Glutamatergic neuron (in vitro differentiated cells): ENCODE measurements around the gene KISS1. TPM values are rescaled to one million over a fixed set of nuclear protein-coding genes. Genes with fewer than 3 reads are reported as not detected.

Experiments used
- DNase-seq: peaks from one replicate; pipeline ENCODE4 v3.0.0; 2022
- H3K27ac Mint-ChIP-seq: one replicate; pipeline ENCODE4 v1.8.0; 2020; ENCODE audit warnings: mild to moderate bottlenecking, mixed read lengths, inconsistent platforms; ENCODE audit not compliant: unreplicated experiment
- H3K27me3 Mint-ChIP-seq: one replicate; pipeline ENCODE4 v1.8.0; 2020; ENCODE audit warnings: mild to moderate bottlenecking, moderate library complexity, mixed read lengths, inconsistent platforms; ENCODE audit not compliant: unreplicated experiment
- H3K36me3 Mint-ChIP-seq: one replicate; pipeline ENCODE4 v1.8.0; 2020; ENCODE audit warnings: mild to moderate bottlenecking, mixed read lengths, inconsistent platforms; ENCODE audit not compliant: unreplicated experiment
- H3K4me1 Mint-ChIP-seq: one replicate; pipeline ENCODE4 v1.8.0; 2020; ENCODE audit warnings: mild to moderate bottlenecking, low read depth, mixed read lengths, inconsistent platforms; ENCODE audit not compliant: unreplicated experiment
- H3K4me3 Mint-ChIP-seq: one replicate; pipeline ENCODE4 v1.8.0; 2020; ENCODE audit warnings: mild to moderate bottlenecking, mixed read lengths, inconsistent platforms; ENCODE audit not compliant: unreplicated experiment
- H3K9me3 Mint-ChIP-seq: one replicate; pipeline ENCODE4 v1.8.0; 2020; ENCODE audit warnings: mild to moderate bottlenecking, moderate library complexity, mixed read lengths, inconsistent platforms; ENCODE audit not compliant: unreplicated experiment
- total RNA-seq: library from RNA; stranded (reverse); fragmentation: NEBNext Ultra II Directional; extraction: Animal tissue kit (Norgen Biotek cat#: 25700); gene quantifications from one replicate; pipeline ENCODE4 v1.2.1, GENCODE V29; 2021; ENCODE audit not compliant: unreplicated experiment
- TF ChIP-seq, protein P1 (sequence below): fragments of 200-600 bp; sonication (generic); IDR thresholded peaks from one replicate; pipeline ENCODE4 v1.5.0; 2021; ENCODE audit not compliant: partially characterized antibody, unreplicated experiment

The KISS1 gene
- total RNA-seq, 1 donor from 2014 or later, result not detected

DNA sequence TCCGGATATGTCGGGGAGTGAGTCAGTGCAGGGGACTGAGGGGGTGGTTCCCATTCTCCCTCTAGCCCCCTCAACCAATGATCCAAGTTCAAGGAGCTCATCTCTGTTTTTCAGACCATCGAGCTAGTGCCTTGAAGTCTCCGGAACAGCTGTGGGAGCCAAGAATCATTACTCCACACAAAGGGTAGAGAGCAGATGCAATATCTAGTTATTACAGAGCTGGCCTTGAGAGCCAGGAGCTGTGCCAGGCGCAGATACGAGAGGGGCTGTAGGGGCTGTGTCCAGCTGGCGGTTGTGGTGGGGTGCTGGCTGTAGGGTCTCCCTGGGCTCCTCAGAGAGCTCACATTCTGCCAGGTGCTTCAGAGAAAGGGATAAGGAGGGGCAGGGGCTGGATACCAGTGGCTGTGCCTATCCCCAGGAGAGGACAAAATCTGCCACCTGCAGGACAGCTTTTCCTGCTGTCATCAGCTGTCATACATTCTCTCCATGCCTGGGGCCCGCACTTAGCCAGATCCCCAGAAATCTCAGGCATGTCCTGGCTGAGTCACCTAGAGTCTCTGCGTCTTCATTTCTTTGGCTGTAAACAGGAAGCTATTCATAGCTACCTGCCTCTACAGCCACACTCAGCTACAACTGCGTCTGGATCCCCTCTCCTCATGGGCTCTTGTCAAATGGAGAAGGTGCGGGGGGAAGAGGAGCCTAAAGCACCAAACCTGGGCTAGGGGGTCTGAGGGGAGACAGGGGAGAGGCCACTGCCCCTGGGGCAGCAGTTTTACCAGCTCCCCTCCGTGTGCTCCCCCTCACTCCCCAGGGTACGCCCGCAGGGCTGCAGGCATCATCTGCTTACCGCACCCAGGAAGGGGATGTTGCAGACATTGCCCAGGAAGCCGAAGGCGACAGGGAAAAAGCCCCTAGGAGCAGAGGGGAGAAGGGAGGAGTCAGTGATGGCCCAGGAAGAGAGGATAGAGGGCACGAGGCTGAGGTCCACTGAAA is 2.4 kb upstream of the KISS1 start:
- Mint-ChIP-seq H3K27me3 (peaks cover 16% of the 10 kb centered on the region), H3K4me1 (peaks cover 18% of the 10 kb centered on the region), H3K27ac (peak overlapping the region; percentile 14), H3K4me3 (no peak overlapping the region), H3K36me3 (no peaks in the 10 kb centered on the region), H3K9me3 (peaks cover 13% of the 10 kb centered on the region)
- TF ChIP-seq, protein P1, sequence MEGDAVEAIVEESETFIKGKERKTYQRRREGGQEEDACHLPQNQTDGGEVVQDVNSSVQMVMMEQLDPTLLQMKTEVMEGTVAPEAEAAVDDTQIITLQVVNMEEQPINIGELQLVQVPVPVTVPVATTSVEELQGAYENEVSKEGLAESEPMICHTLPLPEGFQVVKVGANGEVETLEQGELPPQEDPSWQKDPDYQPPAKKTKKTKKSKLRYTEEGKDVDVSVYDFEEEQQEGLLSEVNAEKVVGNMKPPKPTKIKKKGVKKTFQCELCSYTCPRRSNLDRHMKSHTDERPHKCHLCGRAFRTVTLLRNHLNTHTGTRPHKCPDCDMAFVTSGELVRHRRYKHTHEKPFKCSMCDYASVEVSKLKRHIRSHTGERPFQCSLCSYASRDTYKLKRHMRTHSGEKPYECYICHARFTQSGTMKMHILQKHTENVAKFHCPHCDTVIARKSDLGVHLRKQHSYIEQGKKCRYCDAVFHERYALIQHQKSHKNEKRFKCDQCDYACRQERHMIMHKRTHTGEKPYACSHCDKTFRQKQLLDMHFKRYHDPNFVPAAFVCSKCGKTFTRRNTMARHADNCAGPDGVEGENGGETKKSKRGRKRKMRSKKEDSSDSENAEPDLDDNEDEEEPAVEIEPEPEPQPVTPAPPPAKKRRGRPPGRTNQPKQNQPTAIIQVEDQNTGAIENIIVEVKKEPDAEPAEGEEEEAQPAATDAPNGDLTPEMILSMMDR, result no peak
- peak; percentile 28 for DNase-seq

GRCh38 chr1:204197068-204197467 is 777 bp upstream of the KISS1 start:
- peaks cover 19% of the 10 kb centered on the region for H3K27me3 Mint-ChIP-seq
- DNase-seq, result no peak
- TF ChIP-seq, protein P1, result no peak
- H3K36me3 Mint-ChIP-seq, result no peaks in the 10 kb centered on the region
- H3K4me1 Mint-ChIP-seq, result peaks cover 18% of the 10 kb centered on the region
- peaks cover 13% of the 10 kb centered on the region for H3K9me3 Mint-ChIP-seq
- no peak overlapping the region for H3K4me3 Mint-ChIP-seq
- H3K27ac Mint-ChIP-seq, result no peak overlapping the region

DNA sequence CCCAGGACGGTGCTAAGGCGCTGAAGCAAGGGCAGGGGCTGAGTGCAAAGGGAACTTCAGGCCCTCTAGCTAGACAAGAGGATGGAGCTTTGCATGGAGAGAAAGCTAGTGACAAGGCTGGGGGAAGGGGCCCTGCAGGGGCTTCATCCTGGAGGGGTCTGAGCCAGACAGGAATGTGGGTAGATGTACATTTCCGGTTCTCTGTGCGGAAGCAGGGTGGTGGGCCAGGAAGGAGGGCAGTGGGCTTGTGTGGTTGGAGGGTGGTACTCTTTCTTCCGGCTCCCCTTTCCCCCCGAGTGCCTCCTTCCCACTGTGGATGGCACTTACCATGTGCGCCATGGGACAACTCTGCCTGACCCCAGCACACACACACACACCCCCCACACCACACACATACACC is 1.5 kb downstream of the KISS1 start:
- peak overlapping the region; percentile 6 for H3K4me3 Mint-ChIP-seq
- H3K27me3 Mint-ChIP-seq, result peaks cover 19% of the 10 kb centered on the region
- H3K36me3 Mint-ChIP-seq, result no peaks in the 10 kb centered on the region
- no peak overlapping the region for H3K27ac Mint-ChIP-seq
- no peak for DNase-seq
- peaks cover 14% of the 10 kb centered on the region for H3K9me3 Mint-ChIP-seq
- H3K4me1 Mint-ChIP-seq, result peaks cover 23% of the 10 kb centered on the region
- TF ChIP-seq, protein P1, result no peak

GRCh38 chr1:204194080-204194479 is 2.2 kb downstream of the KISS1 start:
- Mint-ChIP-seq H3K9me3 (peaks cover 14% of the 10 kb centered on the region), H3K36me3 (no peaks in the 10 kb centered on the region), H3K27me3 (peaks cover 19% of the 10 kb centered on the region), H3K4me1 (peaks cover 29% of the 10 kb centered on the region), H3K27ac (no peak overlapping the region), H3K4me3 (no peak overlapping the region)
- TF ChIP-seq, protein P1, result no peak
- DNase-seq, result no peak
